Skeletal muscle satellite cell (primary cell): Measurements from ENCODE around the gene FHOD1.
A peak's percentile ranks its signal among the peaks of the same experiment; 100 is the strongest.

Experiments
- H3K27me3 ChIP-seq: 2 replicates; pipeline ENCODE4 v1.7.0; 2013; ENCODE audit warnings: low read length; ENCODE audit not compliant: control insufficient read depth, insufficient read depth
- H3K36me3 ChIP-seq: 2 replicates; pipeline ENCODE4 v1.7.0; 2013; ENCODE audit warnings: mild to moderate bottlenecking, control low read depth, low read length; ENCODE audit not compliant: insufficient read depth
- H3K4me1 ChIP-seq: 2 replicates; pipeline ENCODE4 v1.7.0; 2013; ENCODE audit warnings: low read length; ENCODE audit not compliant: control insufficient read depth, insufficient read depth
- H3K4me2 ChIP-seq: 2 replicates; pipeline ENCODE4 v1.7.0; 2013; ENCODE audit warnings: mild to moderate bottlenecking, low read length
- H3K4me3 ChIP-seq: 2 replicates; pipeline ENCODE4 v1.7.0; 2013; ENCODE audit warnings: low read length
- H3K9ac ChIP-seq: 2 replicates; pipeline ENCODE4 v1.7.0; 2013; ENCODE audit warnings: mild to moderate bottlenecking, low read depth, low read length, moderate library complexity
- H3K9me3 ChIP-seq: replicated peaks from 2 replicates; pipeline ENCODE4 v1.7.0; 2013; ENCODE audit warnings: mild to moderate bottlenecking, control low read depth, low read length

The FHOD1 gene

GRCh38 chr16:67282447-67282805 lies 35.1 kb upstream of the FHOD1 start:
- no peak overlapping the region for H3K9ac ChIP-seq
- H3K9me3 ChIP-seq, result no peaks in the 10 kb centered on the region
- H3K4me3 ChIP-seq, result no peak overlapping the region
- H3K36me3 ChIP-seq, result no peaks in the 10 kb centered on the region
- H3K4me1 ChIP-seq, result peaks cover 26% of the 10 kb centered on the region
- H3K4me2 ChIP-seq, result no peak overlapping the region
- no peaks in the 10 kb centered on the region for H3K27me3 ChIP-seq

- peaks cover 30% of the 10 kb centered on the region for H3K4me1 ChIP-seq
- H3K9me3 ChIP-seq, result no peaks in the 10 kb centered on the region
- H3K9ac ChIP-seq, result no peak overlapping the region
- no peak overlapping the region for H3K4me3 ChIP-seq
- H3K27me3 ChIP-seq, result no peaks in the 10 kb centered on the region
- H3K36me3 ChIP-seq, result no peaks in the 10 kb centered on the region
- no peak overlapping the region for H3K4me2 ChIP-seq
Measured at GRCh38 chr16:67281536-67282446, 34.5 kb upstream of the FHOD1 start.

GRCh38 chr16:67280090-67281015 lies 33.1 kb upstream of the FHOD1 start:
- Histone ChIP-seq H3K9me3 (no peaks in the 10 kb centered on the region), H3K9ac (no peak overlapping the region), H3K27me3 (no peaks in the 10 kb centered on the region), H3K4me3 (no peak overlapping the region), H3K4me2 (no peak overlapping the region), H3K36me3 (no peaks in the 10 kb centered on the region), H3K4me1 (peaks cover 36% of the 10 kb centered on the region)

GRCh38 chr16:67279296-67280089 lies 32.2 kb upstream of the FHOD1 start, which contains the start of gene PLEKHG4:
PLEKHG4 (plus strand) TSS chr16:67279532; CDS start chr16:67280045, 513 bp downstream.
- Histone ChIP-seq H3K27me3 (no peaks in the 10 kb centered on the region), H3K9ac (peak within 1 kb of the TSS; percentile 41), H3K4me3 (peak within 1 kb of the TSS; percentile 65), H3K9me3 (no peaks in the 10 kb centered on the region), H3K4me1 (peaks cover 36% of the 10 kb centered on the region), H3K36me3 (no peaks in the 10 kb centered on the region), H3K4me2 (peak within 1 kb of the TSS; percentile 53)

GRCh38 chr16:67278773-67279295 lies 31.6 kb upstream of the FHOD1 start:
- H3K4me1 ChIP-seq, result peaks cover 36% of the 10 kb centered on the region
- H3K27me3 ChIP-seq, result no peaks in the 10 kb centered on the region
- peak overlapping the region; percentile 41 for H3K9ac ChIP-seq
- peak overlapping the region; percentile 53 for H3K4me2 ChIP-seq
- peak overlapping the region; percentile 65 for H3K4me3 ChIP-seq
- H3K9me3 ChIP-seq, result no peaks in the 10 kb centered on the region
- no peaks in the 10 kb centered on the region for H3K36me3 ChIP-seq

GRCh38 chr16:67277999-67278772 lies 30.9 kb upstream of the FHOD1 start:
- peaks cover 31% of the 10 kb centered on the region for H3K4me1 ChIP-seq
- H3K4me3 ChIP-seq, result peak overlapping the region; percentile 65
- H3K9ac ChIP-seq, result peak overlapping the region; percentile 41
- H3K9me3 ChIP-seq, result no peaks in the 10 kb centered on the region
- H3K27me3 ChIP-seq, result no peaks in the 10 kb centered on the region
- H3K36me3 ChIP-seq, result no peaks in the 10 kb centered on the region
- peak overlapping the region; percentile 53 for H3K4me2 ChIP-seq

- Histone ChIP-seq H3K9ac (peak overlapping the region; percentile 41), H3K4me2 (peak overlapping the region; percentile 53), H3K4me3 (peak overlapping the region; percentile 65), H3K9me3 (no peaks in the 10 kb centered on the region), H3K4me1 (peaks cover 30% of the 10 kb centered on the region), H3K27me3 (no peaks in the 10 kb centered on the region), H3K36me3 (no peaks in the 10 kb centered on the region)
Measured at GRCh38 chr16:67277294-67277998, 30.2 kb upstream of the FHOD1 start.

GRCh38 chr16:67275321-67275720 lies 28.0 kb upstream of the FHOD1 start:
- H3K4me1 ChIP-seq, result peaks cover 30% of the 10 kb centered on the region
- H3K4me3 ChIP-seq, result no peak overlapping the region
- no peaks in the 10 kb centered on the region for H3K27me3 ChIP-seq

GRCh38 chr16:67271446-67271845 lies 24.2 kb upstream of the FHOD1 start:
- Histone ChIP-seq H3K4me3 (no peak overlapping the region), H3K4me2 (no peak overlapping the region), H3K27me3 (no peaks in the 10 kb centered on the region), H3K9me3 (no peaks in the 10 kb centered on the region), H3K36me3 (no peaks in the 10 kb centered on the region), H3K4me1 (peaks cover 13% of the 10 kb centered on the region), H3K9ac (no peak overlapping the region)

More at GRCh38 chr16:67275321-67275720, 28.0 kb upstream of the FHOD1 start:
- no peaks in the 10 kb centered on the region for H3K9me3 ChIP-seq
- H3K36me3 ChIP-seq, result no peaks in the 10 kb centered on the region
- no peak overlapping the region for H3K4me2 ChIP-seq
- H3K9ac ChIP-seq, result no peak overlapping the region

- H3K4me3 ChIP-seq, result no peak overlapping the region
- H3K4me2 ChIP-seq, result no peak overlapping the region
- H3K27me3 ChIP-seq, result no peaks in the 10 kb centered on the region
- no peak overlapping the region for H3K9ac ChIP-seq
- no peaks in the 10 kb centered on the region for H3K36me3 ChIP-seq
- H3K4me1 ChIP-seq, result peaks cover 12% of the 10 kb centered on the region
- H3K9me3 ChIP-seq, result no peaks in the 10 kb centered on the region
Measured at GRCh38 chr16:67270931-67271338, 23.7 kb upstream of the FHOD1 start.
